ENCODE results near the gene COL9A1. TPM values are rescaled to one million over a fixed set of nuclear protein-coding genes. Genes with fewer than 3 reads are reported as not detected.

The COL9A1 gene
- total and polyA plus RNA-seq, 4 donors, result 0.02 to 1.7 (median 0.06) TPM; not detected in 1

- Histone ChIP-seq H3K4me1 (ENCODE audit: control insufficient read depth in 5 of 5, insufficient read depth in 5 of 5, low read length in 5 of 5) (no peaks in the 10 kb centered on the region), H3K36me3 (ENCODE audit: control insufficient read depth in 4 of 4, insufficient read depth in 4 of 4, low read length in 4 of 4) (no peaks in the 10 kb centered on the region), H3K9ac (ENCODE audit: insufficient read depth in 1 of 2, low read length in 2 of 2) (no peak overlapping the region), H3K27ac (ENCODE audit: low read depth in 1 of 2, low read length in 1 of 2) (no peak overlapping the region), H3K27me3 (ENCODE audit: control insufficient read depth in 3 of 3, insufficient read depth in 3 of 3, low read length in 2 of 3) (peaks cover 0 to 22% (median 20%) of the 10 kb centered on the region in 3 donors), H3K9me3 (ENCODE audit: control insufficient read depth in 4 of 4, insufficient read depth in 3 of 4, low read length in 3 of 4) (no peaks in the 10 kb centered on the region), H3K4me3 (no peak overlapping the region)
- TF ChIP-seq, protein P1, sequence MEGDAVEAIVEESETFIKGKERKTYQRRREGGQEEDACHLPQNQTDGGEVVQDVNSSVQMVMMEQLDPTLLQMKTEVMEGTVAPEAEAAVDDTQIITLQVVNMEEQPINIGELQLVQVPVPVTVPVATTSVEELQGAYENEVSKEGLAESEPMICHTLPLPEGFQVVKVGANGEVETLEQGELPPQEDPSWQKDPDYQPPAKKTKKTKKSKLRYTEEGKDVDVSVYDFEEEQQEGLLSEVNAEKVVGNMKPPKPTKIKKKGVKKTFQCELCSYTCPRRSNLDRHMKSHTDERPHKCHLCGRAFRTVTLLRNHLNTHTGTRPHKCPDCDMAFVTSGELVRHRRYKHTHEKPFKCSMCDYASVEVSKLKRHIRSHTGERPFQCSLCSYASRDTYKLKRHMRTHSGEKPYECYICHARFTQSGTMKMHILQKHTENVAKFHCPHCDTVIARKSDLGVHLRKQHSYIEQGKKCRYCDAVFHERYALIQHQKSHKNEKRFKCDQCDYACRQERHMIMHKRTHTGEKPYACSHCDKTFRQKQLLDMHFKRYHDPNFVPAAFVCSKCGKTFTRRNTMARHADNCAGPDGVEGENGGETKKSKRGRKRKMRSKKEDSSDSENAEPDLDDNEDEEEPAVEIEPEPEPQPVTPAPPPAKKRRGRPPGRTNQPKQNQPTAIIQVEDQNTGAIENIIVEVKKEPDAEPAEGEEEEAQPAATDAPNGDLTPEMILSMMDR (IDR thresholded peaks at IDR 0.05; ENCODE audit: control extremely low read depth, extremely low read depth), result no peak
- WGBS, 2 donors, result 79 to 80% methylated on average over 1 of the region's 1 CpG
- no peak for ATAC-seq (ENCODE audit: insufficient read depth, low FRiP score)
- no peak for DNase-seq
Observed at GRCh38 chr6:70219943-70220613, 82.8 kb downstream of the COL9A1 start.

DNA sequence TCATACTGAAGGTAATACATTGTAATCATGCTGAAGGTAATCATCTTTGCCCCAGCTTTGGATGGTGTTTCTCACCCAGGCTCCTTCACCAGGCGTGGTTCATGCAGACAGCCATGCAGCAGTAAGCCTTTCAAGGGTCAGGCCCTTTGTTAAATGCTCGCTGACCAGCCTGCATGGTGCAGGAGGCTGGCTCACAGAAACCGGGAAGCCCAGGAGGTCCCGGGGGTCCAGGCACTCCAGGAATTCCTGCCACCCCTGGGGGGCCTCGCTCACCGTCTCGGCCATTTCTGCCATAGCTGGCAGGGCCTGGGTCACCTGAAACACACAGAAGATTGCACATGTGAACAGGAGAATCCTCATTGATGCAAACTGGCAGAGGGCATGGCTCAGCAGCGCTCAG, 86.1 kb downstream of the COL9A1 start:
- DNase-seq (no peak), ATAC-seq (ENCODE audit: insufficient read depth, low FRiP score) (no peak)
- Histone ChIP-seq H3K4me1 (ENCODE audit: control insufficient read depth in 5 of 5, insufficient read depth in 5 of 5, low read length in 5 of 5) (no peaks in the 10 kb centered on the region), H3K27ac (ENCODE audit: low read depth in 1 of 2, low read length in 1 of 2) (no peak overlapping the region), H3K27me3 (ENCODE audit: control insufficient read depth in 3 of 3, insufficient read depth in 3 of 3, low read length in 2 of 3) (peaks cover 0 to 18% (median 14%) of the 10 kb centered on the region in 3 donors), H3K9me3 (ENCODE audit: control insufficient read depth in 4 of 4, insufficient read depth in 3 of 4, low read length in 3 of 4) (no peaks in the 10 kb centered on the region), H3K36me3 (ENCODE audit: control insufficient read depth in 4 of 4, insufficient read depth in 4 of 4, low read length in 4 of 4) (no peaks in the 10 kb centered on the region), H3K4me3 (no peak overlapping the region), H3K9ac (ENCODE audit: insufficient read depth in 1 of 2, low read length in 2 of 2) (no peak overlapping the region)
- WGBS, 2 donors, result 67 to 73% methylated on average over 8 of the region's 8 CpGs
- TF ChIP-seq, protein P1 (IDR thresholded peaks at IDR 0.05; ENCODE audit: control extremely low read depth, extremely low read depth), result no peak

- Histone ChIP-seq H3K4me1 (ENCODE audit: control insufficient read depth in 5 of 5, insufficient read depth in 5 of 5, low read length in 5 of 5) (no peaks in the 10 kb centered on the region), H3K4me3 (no peak overlapping the region), H3K27me3 (ENCODE audit: control insufficient read depth in 3 of 3, insufficient read depth in 3 of 3, low read length in 2 of 3) (peaks cover 0 to 16% (median 14%) of the 10 kb centered on the region in 3 donors), H3K9me3 (ENCODE audit: control insufficient read depth in 4 of 4, insufficient read depth in 3 of 4, low read length in 3 of 4) (no peaks in the 10 kb centered on the region), H3K9ac (ENCODE audit: insufficient read depth in 1 of 2, low read length in 2 of 2) (no peak overlapping the region), H3K36me3 (ENCODE audit: control insufficient read depth in 4 of 4, insufficient read depth in 4 of 4, low read length in 4 of 4) (no peaks in the 10 kb centered on the region), H3K27ac (ENCODE audit: low read depth in 1 of 2, low read length in 1 of 2) (no peak overlapping the region)
- DNase-seq (no peak), ATAC-seq (ENCODE audit: insufficient read depth, low FRiP score) (no peak)
- TF ChIP-seq, protein P1 (IDR thresholded peaks at IDR 0.05; ENCODE audit: control extremely low read depth, extremely low read depth), result no peak
- WGBS, 2 donors, result 87 to 88% methylated on average over 4 of the region's 4 CpGs
Observed at GRCh38 chr6:70215460-70216108, 87.3 kb downstream of the COL9A1 start.

Measured in lung (tissue), 12 donors.